ENCODE results near the gene TMEM86A.

Gene TMEM86A

GRCh38 chr11:18737642-18738041 is 39.1 kb downstream of the TMEM86A start:
- no peak for DNase-seq
- TF ChIP-seq, protein P1, sequence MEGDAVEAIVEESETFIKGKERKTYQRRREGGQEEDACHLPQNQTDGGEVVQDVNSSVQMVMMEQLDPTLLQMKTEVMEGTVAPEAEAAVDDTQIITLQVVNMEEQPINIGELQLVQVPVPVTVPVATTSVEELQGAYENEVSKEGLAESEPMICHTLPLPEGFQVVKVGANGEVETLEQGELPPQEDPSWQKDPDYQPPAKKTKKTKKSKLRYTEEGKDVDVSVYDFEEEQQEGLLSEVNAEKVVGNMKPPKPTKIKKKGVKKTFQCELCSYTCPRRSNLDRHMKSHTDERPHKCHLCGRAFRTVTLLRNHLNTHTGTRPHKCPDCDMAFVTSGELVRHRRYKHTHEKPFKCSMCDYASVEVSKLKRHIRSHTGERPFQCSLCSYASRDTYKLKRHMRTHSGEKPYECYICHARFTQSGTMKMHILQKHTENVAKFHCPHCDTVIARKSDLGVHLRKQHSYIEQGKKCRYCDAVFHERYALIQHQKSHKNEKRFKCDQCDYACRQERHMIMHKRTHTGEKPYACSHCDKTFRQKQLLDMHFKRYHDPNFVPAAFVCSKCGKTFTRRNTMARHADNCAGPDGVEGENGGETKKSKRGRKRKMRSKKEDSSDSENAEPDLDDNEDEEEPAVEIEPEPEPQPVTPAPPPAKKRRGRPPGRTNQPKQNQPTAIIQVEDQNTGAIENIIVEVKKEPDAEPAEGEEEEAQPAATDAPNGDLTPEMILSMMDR (IDR thresholded peaks at IDR 0.05; ENCODE audit: low read depth, low read length, missing control alignments): no peak
- Histone ChIP-seq H3K4me3 (ENCODE audit: low read depth, low read length) (no peak overlapping the region), H3K27me3 (replicated peaks) (no peaks in the 10 kb centered on the region), H3K36me3 (replicated peaks) (no peaks in the 10 kb centered on the region), H3K27ac (no peak overlapping the region)
- in situ Hi-C loops (cut with HindIII; ENCODE audit: low pct_ligation_motif_present, low sequenced_read_pairs): no loop called here

GRCh38 chr11:18739685-18740084 is 41.1 kb downstream of the TMEM86A start:
- H3K27ac ChIP-seq: no peak overlapping the region
- H3K4me3 ChIP-seq (ENCODE audit: low read depth, low read length): no peak overlapping the region
- TF ChIP-seq, protein P1 (IDR thresholded peaks at IDR 0.05; ENCODE audit: low read depth, low read length, missing control alignments): no peak
- in situ Hi-C loops (cut with HindIII; ENCODE audit: low pct_ligation_motif_present, low sequenced_read_pairs): no loop called here
- H3K36me3 ChIP-seq (replicated peaks): no peaks in the 10 kb centered on the region
- no peaks in the 10 kb centered on the region for H3K27me3 ChIP-seq (replicated peaks)
- DNase-seq: no peak

DNA sequence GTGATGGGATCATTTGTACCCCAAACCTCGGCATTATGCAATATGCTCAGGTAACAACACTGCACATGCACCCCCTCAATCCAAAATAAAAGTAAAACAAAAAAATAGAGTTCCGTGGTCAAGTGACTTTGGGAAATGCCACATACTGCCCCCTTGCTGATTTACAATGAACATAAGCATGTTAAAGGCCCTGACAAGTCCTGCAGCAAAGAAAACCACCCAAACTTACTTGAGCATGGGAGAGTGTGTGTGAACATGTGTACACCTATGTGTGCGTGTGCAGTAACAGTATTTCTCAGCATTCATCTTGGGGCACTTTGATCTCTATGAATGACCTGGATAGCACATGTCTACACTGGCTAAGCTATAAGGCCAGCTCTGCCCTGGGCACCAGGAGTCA is 43.2 kb downstream of the TMEM86A start:
- Histone ChIP-seq H3K27me3 (replicated peaks) (no peaks in the 10 kb centered on the region), H3K36me3 (replicated peaks) (no peaks in the 10 kb centered on the region), H3K27ac (no peak overlapping the region), H3K4me3 (ENCODE audit: low read depth, low read length) (no peak overlapping the region)
- in situ Hi-C loops (cut with HindIII; ENCODE audit: low pct_ligation_motif_present, low sequenced_read_pairs): no loop called here
- DNase-seq: no peak
- TF ChIP-seq, protein P1 (IDR thresholded peaks at IDR 0.05; ENCODE audit: low read depth, low read length, missing control alignments): no peak

DNA sequence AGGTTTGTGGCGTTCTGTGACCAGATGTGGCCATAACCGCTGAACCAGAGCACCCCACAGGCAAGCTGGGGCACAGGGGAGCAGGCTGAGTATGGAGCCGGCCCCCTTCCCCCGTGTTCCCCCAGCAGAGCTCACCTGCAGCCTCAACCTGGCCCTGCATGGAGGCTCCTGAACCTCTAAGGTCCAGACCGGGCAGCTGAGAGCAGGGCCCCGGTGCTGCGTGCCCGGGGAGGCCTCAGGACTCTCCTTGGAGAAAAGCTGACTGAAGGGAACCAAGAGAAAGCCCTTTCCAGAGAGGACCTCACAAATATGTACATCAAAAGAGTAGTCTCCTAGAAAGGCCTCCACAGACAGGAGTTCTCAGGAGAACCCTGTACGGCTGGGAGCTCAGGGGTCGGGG is 44.8 kb downstream of the TMEM86A start:
- Histone ChIP-seq H3K36me3 (replicated peaks) (no peaks in the 10 kb centered on the region), H3K4me3 (ENCODE audit: low read depth, low read length) (no peak overlapping the region), H3K27me3 (replicated peaks) (no peaks in the 10 kb centered on the region), H3K27ac (no peak overlapping the region)
- TF ChIP-seq, protein P1 (IDR thresholded peaks at IDR 0.05; ENCODE audit: low read depth, low read length, missing control alignments): no peak
- in situ Hi-C loops (cut with HindIII; ENCODE audit: low pct_ligation_motif_present, low sequenced_read_pairs): no loop called here
- no peak for DNase-seq

DNA sequence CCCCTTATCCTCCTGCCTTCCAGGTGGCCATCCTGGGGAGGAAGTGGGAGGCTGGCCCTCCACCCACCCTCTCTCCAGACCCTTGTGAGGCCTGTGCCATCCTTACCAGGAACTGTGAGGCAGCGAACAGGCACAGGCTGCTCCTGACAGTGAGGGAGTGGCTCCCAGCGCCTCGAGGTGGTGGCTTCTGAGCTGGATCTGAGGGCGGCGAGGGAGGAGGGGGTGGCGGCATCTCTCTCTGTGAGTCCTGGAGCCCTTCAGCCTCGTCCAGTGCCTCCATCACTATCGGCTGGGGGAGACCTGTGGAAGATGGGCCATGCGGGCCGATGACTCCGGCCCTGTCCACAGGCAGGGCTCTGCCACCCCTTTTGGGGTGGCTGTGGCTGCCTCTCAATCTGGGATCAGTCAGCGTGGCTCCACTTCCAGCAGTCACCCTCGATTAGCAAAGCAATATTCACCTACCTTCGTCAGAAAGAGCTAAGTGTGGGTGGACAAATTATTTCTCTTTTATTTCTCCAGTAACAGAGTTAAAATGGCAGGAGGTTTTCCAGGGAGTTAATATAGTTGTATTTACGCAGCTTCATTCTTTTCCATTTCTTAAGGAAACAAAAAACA is 45.4 kb downstream of the TMEM86A start:
- Histone ChIP-seq H3K27ac (no peak overlapping the region), H3K36me3 (replicated peaks) (no peaks in the 10 kb centered on the region), H3K27me3 (replicated peaks) (no peaks in the 10 kb centered on the region), H3K4me3 (ENCODE audit: low read depth, low read length) (no peak overlapping the region)
- no peak for DNase-seq
- in situ Hi-C loops (cut with HindIII; ENCODE audit: low pct_ligation_motif_present, low sequenced_read_pairs): no loop called here
- TF ChIP-seq, protein P1 (IDR thresholded peaks at IDR 0.05; ENCODE audit: low read depth, low read length, missing control alignments): no peak

DNA sequence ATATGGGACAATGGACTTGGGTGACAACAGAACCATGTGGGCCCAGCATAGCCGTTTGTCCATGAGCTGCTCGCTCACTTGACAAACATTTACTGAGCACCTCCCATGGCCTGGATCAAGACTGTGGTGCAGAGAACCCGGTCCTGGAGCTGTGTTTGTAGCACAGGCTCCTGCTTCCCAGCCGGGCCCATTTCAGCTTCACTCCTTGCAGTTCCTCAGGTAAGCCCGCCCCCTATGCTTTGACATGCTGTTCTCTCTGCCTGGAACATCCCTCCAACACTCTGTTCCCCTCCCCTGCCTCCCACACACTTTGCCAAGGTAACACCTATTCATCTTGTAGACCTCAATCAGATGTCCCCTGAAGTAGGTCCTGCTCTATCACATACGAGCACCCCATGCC is 46.7 kb downstream of the TMEM86A start:
- no peak for DNase-seq
- Histone ChIP-seq H3K36me3 (replicated peaks) (no peaks in the 10 kb centered on the region), H3K27me3 (replicated peaks) (no peaks in the 10 kb centered on the region), H3K27ac (no peak overlapping the region), H3K4me3 (ENCODE audit: low read depth, low read length) (no peak overlapping the region)
- in situ Hi-C loops (cut with HindIII; ENCODE audit: low pct_ligation_motif_present, low sequenced_read_pairs): no loop called here
- TF ChIP-seq, protein P1 (IDR thresholded peaks at IDR 0.05; ENCODE audit: low read depth, low read length, missing control alignments): no peak
